Measurements from ENCODE around the gene RNF38.

GRCh38 chr9:36401897-36402480, 1.9 kb upstream of the RNF38 start:
- no peak for TF ChIP-seq EZH2 (IDR thresholded peaks at IDR 0.05; ENCODE audit: insufficient read depth, poor library complexity, severe bottlenecking)
- TF ChIP-seq EZH2phosphoT487 (IDR thresholded peaks at IDR 0.05; ENCODE audit: insufficient read depth, low read depth), result no peak
